Small intestine (tissue), 7 donors: Measurements from ENCODE around the gene ETV1. TPM values are rescaled to one million over a fixed set of nuclear protein-coding genes. Genes with fewer than 3 reads are reported as not detected.
"Not testable (repeated sequence)": the region's sequence is repeated elsewhere in the genome, so short reads cannot be mapped to it uniquely, and the experiment has no call there.

Experiments used
- DNase-seq, 2 donors: peaks; one replicate each; pipeline versions ENCODE4 v3.0.0 to v3.0.0-alpha.2; 2013
- FAIRE-seq: peaks from 2 replicates; lab custom pipeline; 2012; peaks lifted over from hg19 to GRCh38; lab: Jason Lieb, UNC
- H3K27ac ChIP-seq, 3 donors: one replicate each; pipeline ENCODE4 v1.5.1; 2013; ENCODE audit warnings: low read length in 2 of 3, mild to moderate bottlenecking in 2 of 3, control low read depth in 1 of 3, inconsistent platforms in 1 of 3, low read depth in 1 of 3, moderate library complexity in 1 of 3
- H3K27me3 ChIP-seq, 3 donors: one replicate each; pipeline ENCODE4 v1.6.1; 2013; ENCODE audit warnings: low read length in 3 of 3, inconsistent platforms in 1 of 3; ENCODE audit not compliant: control insufficient read depth in 3 of 3, insufficient read depth in 3 of 3
- H3K36me3 ChIP-seq, 3 donors: one replicate each; pipeline ENCODE4 v1.6.1; 2013; ENCODE audit warnings: low read length in 3 of 3, inconsistent platforms in 1 of 3, low read depth in 1 of 3, mild to moderate bottlenecking in 1 of 3, moderate library complexity in 1 of 3; ENCODE audit not compliant: control insufficient read depth in 3 of 3, insufficient read depth in 2 of 3
- H3K4me1 ChIP-seq, 3 donors: one replicate each; pipeline ENCODE4 v1.6.1; 2013; ENCODE audit warnings: low read length in 2 of 3, inconsistent platforms in 1 of 3, low read depth in 1 of 3, mild to moderate bottlenecking in 1 of 3, moderate library complexity in 1 of 3; ENCODE audit not compliant: control insufficient read depth in 3 of 3, insufficient read depth in 2 of 3
- H3K4me3 ChIP-seq, 3 donors: one replicate each; pipeline ENCODE4 v1.5.1; 2013; ENCODE audit warnings: low read length in 3 of 3, control low read depth in 1 of 3, inconsistent platforms in 1 of 3, low read depth in 1 of 3, mild to moderate bottlenecking in 1 of 3, moderate library complexity in 1 of 3
- H3K9me3 ChIP-seq, 2 donors: one replicate each; pipeline ENCODE4 v1.6.1; 2013; ENCODE audit warnings: low read depth in 1 of 2, low read length in 1 of 2; ENCODE audit not compliant: control insufficient read depth in 2 of 2, insufficient read depth in 1 of 2
- WGBS, 3 donors: extraction: QIAGEN DNeasy Blood & Tissue Kit; methylation state at CpG; one replicate each; pipeline ENCODE4 v1.1.7; 2013; 5-methylcytosine and 5-hydroxymethylcytosine counted together
- polyA plus RNA-seq, 4 donors: library from polyadenylated mRNA; stranded (reverse) in 3 of 4; unstranded in 1 of 4; fragments of 200-250 nt in 3 of 4; fragments of 120-200 nt in 1 of 4; gene quantifications; one replicate each; pipeline versions ENCODE4 v1.2.1 to v1.2.3, GENCODE V29; 2013
- donor health status: healthy with polysubstance abuse.
- donor health status: control.
- donor health status: control.
- donor health status: Bipolar disorder and iron deficiency.
- donor health status: healthy.

ETV1 gene
- polyA plus RNA-seq, 4 donors, result under 0.01 to 13.0 (median 1.9) TPM

DNA sequence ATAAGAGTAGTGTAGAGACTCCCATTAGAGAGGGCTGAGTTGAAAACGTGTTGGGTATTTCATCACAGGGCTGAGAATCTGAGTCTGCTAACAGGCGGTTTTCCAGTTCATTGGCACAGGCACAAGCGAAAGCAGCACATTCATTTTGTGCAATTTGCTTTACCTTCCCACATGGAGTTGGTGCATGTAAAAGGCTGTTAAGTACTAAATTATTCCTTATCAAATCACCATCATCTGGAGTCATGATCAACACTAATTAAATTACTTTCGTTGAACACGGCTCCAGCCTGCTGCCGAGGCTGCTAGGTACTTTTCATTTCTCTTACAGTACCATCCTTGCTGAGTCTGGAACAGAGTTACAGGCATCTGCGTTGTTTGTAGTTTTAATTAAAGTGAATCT, 43.8 kb downstream of the ETV1 start:
- WGBS, 3 donors, result 76 to 82% (median 79%) methylated on average over 7 of the region's 7 CpGs
- no peak overlapping the region for H3K4me3 ChIP-seq
- no peak for DNase-seq
- FAIRE-seq, result no peak
- no peaks in the 10 kb centered on the region for H3K27me3 ChIP-seq
- H3K9me3 ChIP-seq, result no peaks in the 10 kb centered on the region
- peaks cover 0 to 6% (median 0%) of the 10 kb centered on the region in 3 donors for H3K4me1 ChIP-seq
- H3K36me3 ChIP-seq, result no peaks in the 10 kb centered on the region
- H3K27ac ChIP-seq, result no peak overlapping the region

DNA sequence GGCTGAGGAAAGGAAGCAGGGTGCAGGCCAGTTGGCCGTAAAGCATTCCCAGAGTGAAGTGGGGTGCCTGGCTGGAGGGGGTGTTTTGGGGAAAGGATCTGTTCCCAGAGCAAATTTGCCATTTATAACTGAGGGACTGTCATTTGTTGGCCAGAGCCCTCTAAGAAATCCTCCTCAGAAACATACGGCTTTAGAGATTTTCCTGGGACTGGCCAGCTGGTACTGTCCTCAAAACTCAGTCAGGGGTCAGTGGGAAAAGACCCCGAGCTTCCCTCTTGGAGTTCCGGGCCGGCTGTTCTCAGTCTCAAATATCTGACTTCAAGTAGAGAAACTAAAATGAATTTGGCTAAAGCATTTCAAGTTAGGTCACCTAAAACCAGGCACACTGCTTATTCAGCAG, 55.9 kb downstream of the ETV1 start:
- WGBS, 3 donors, result 71 to 88% (median 84%) methylated on average over 5 of the region's 5 CpGs
- Histone ChIP-seq H3K9me3 (no peaks in the 10 kb centered on the region), H3K4me3 (no peak overlapping the region), H3K4me1 (no peaks in the 10 kb centered on the region), H3K36me3 (no peaks in the 10 kb centered on the region), H3K27me3 (no peaks in the 10 kb centered on the region), H3K27ac (no peak overlapping the region)
- FAIRE-seq (no peak), DNase-seq (no peak)

- no peak overlapping the region for H3K4me3 ChIP-seq
- no peaks in the 10 kb centered on the region for H3K27me3 ChIP-seq
- no peaks in the 10 kb centered on the region for H3K9me3 ChIP-seq
- H3K36me3 ChIP-seq, result no peaks in the 10 kb centered on the region
- 69 to 89% (median 88%) methylated on average over 3 of the region's 3 CpGs for WGBS, 3 donors
- DNase-seq (no peak), FAIRE-seq (no peak)
- H3K27ac ChIP-seq, result no peak overlapping the region
- no peaks in the 10 kb centered on the region for H3K4me1 ChIP-seq
These were observed 56.4 kb downstream of the ETV1 start for GRCh38 chr7:13933091-13933490.

DNA sequence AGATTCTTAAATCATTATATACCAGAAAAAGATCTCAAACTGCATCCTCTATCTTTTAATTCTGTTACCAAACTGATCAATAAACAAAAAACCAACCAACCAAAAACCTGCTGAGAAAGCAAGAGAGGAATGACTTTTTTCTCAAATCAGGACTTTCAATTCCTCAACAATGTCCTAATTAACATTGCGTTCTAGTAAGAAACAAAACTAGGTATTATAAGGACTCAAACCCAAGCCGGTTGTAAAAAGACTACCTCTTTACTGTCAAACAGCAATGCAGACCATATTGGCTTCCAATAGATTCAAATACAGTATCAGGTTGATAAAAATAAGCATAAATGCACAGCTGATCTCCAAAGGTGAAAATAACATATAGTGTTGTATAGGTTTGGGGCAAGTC, 57.3 kb downstream of the ETV1 start:
- H3K9me3 ChIP-seq, result no peaks in the 10 kb centered on the region
- FAIRE-seq (no peak), DNase-seq (no peak)
- no peaks in the 10 kb centered on the region for H3K4me1 ChIP-seq
- H3K27ac ChIP-seq, result no peak overlapping the region
- 91 to 97% (median 94%) methylated on average over 2 of the region's 2 CpGs for WGBS, 3 donors
- no peaks in the 10 kb centered on the region for H3K27me3 ChIP-seq
- no peak overlapping the region for H3K4me3 ChIP-seq
- H3K36me3 ChIP-seq, result no peaks in the 10 kb centered on the region

- WGBS, 3 donors, result 10 to 41% (median 22%) methylated on average over 1 of the region's 1 CpG
- DNase-seq, result peak in 1 of 2 donors; percentile 18
- no peaks in the 10 kb centered on the region for H3K27me3 ChIP-seq
- FAIRE-seq, result no peak
- no peaks in the 10 kb centered on the region for H3K9me3 ChIP-seq
- peaks cover 0 to 10% (median 3%) of the 10 kb centered on the region in 3 donors for H3K4me1 ChIP-seq
- H3K4me3 ChIP-seq, result no peak overlapping the region
- H3K36me3 ChIP-seq, result no peaks in the 10 kb centered on the region
- peak overlapping the region in 1 of 3 donors; percentile 57 for H3K27ac ChIP-seq
These were observed 68.4 kb downstream of the ETV1 start for GRCh38 chr7:13921062-13921461.

DNA sequence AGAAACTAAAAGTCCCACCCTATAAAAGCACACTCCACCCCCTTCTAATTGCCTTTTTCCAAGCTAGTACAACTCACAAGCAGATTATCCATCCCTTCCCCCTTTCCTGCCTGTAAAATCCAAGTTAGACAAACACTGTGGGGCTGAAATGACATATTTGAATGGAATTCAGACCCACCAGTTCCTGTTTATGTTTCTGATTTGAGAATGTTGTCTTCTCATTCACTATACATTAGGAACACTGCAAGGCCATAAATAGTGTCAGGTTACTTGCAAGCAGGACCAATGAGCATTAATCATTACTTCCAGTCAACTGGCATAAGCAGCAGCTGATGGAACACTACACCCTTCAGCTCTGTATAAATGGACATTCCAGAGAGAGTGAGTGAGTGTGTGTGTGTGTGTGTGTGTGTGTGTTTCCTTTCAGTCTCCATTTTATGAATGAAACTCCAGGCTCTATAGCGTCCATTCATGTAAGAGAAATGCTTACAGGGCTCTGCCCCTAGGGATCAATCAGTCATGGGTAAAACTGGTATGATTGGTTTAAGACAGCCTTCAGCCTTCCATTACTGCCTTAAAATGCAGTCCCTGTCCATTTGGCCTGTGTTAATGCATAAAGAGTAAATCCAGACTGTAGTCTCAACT, 69.3 kb downstream of the ETV1 start:
- WGBS, 3 donors, result 28 to 43% (median 38%) methylated on average over 1 of the region's 1 CpG
- no peaks in the 10 kb centered on the region for H3K9me3 ChIP-seq
- H3K27ac ChIP-seq, result peak overlapping the region in 2 of 3 donors; percentile 57 to 72
- peaks cover 0 to 10% (median 3%) of the 10 kb centered on the region in 3 donors for H3K4me1 ChIP-seq
- H3K36me3 ChIP-seq, result no peaks in the 10 kb centered on the region
- no peak for FAIRE-seq
- no peaks in the 10 kb centered on the region for H3K27me3 ChIP-seq
- no peak overlapping the region for H3K4me3 ChIP-seq
- peak; percentile 35 to 82 for DNase-seq

- H3K9me3 ChIP-seq, H3K36me3 ChIP-seq, H3K27ac ChIP-seq, H3K27me3 ChIP-seq, FAIRE-seq, H3K4me3 ChIP-seq, DNase-seq: not testable (repeated sequence)
- WGBS, 3 donors, result 88 to 95% (median 92%) methylated on average over 3 of the region's 3 CpGs
- peaks cover 0 to 10% (median 3%) of the 10 kb centered on the region in 3 donors for H3K4me1 ChIP-seq
These were observed 71.1 kb downstream of the ETV1 start for GRCh38 chr7:13918333-13918732.

- H3K27me3 ChIP-seq, H3K36me3 ChIP-seq, H3K4me3 ChIP-seq, DNase-seq, FAIRE-seq, H3K27ac ChIP-seq, H3K9me3 ChIP-seq: not testable (repeated sequence)
- H3K4me1 ChIP-seq, result peaks cover 0 to 10% (median 3%) of the 10 kb centered on the region in 3 donors
- WGBS, 3 donors, result 84% methylated on average over 7 of the region's 7 CpGs
These were observed 72.4 kb downstream of the ETV1 start for GRCh38 chr7:13917103-13917502.

DNA sequence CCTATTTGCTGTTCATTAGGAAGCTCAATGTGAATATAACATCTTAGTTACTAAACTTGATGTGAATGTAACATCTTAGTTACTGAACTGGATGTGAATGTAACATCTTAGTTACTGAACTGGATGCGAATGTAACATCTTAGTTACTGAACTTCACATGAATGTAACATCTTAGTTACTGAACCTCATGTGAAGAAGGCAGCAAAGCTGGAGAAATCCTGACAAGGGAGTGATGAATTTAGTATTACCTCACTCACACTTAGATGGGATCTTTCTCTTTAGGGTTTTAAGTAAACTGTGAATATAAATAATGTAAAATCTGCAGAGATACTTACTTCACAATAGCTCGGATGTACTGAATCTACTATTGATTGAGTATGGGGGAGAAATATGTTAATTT, 73.6 kb downstream of the ETV1 start:
- no peak overlapping the region for H3K27ac ChIP-seq
- no peak for FAIRE-seq
- no peaks in the 10 kb centered on the region for H3K27me3 ChIP-seq
- no peak overlapping the region for H3K4me3 ChIP-seq
- DNase-seq, result no peak
- 39 to 42% (median 41%) methylated on average over 2 of the region's 2 CpGs for WGBS, 3 donors
- no peaks in the 10 kb centered on the region for H3K9me3 ChIP-seq
- H3K4me1 ChIP-seq, result peaks cover 0 to 8% (median 3%) of the 10 kb centered on the region in 3 donors
- no peaks in the 10 kb centered on the region for H3K36me3 ChIP-seq
